HG03135 (cell line): Measurements from ENCODE around the gene EPO.
"Not testable (repeated sequence)": the region's sequence is repeated elsewhere in the genome, so short reads cannot be mapped to it uniquely, and the experiment has no call there.

Experiments used
- ATAC-seq: cut with Tn5 transposase; IDR thresholded peaks from one replicate; pipeline ENCODE4 v1.9.1; 2021; ENCODE audit warnings: mild to moderate bottlenecking, moderate library complexity; ENCODE audit not compliant: unreplicated experiment

EPO gene

GRCh38 chr7:100701089-100701488 lies 19.2 kb upstream of the EPO start:
- not testable (repeated sequence) for ATAC-seq

GRCh38 chr7:100705320-100705752 lies 14.9 kb upstream of the EPO start:
- peak; percentile 48 for ATAC-seq

GRCh38 chr7:100705753-100706671 lies 14.3 kb upstream of the EPO start, which contains the start of gene POP7:
Gene POP7 (plus strand): TSS chr7:100706121. CDS start chr7:100706831, 710 bp downstream.
- ATAC-seq, result peak; percentile 84

GRCh38 chr7:100706672-100707311 lies 13.5 kb upstream of the EPO start:
- no peak for ATAC-seq

GRCh38 chr7:100708395-100708794 lies 11.9 kb upstream of the EPO start:
- no peak for ATAC-seq

GRCh38 chr7:100710452-100710851 lies 9.8 kb upstream of the EPO start:
- no peak for ATAC-seq

- ATAC-seq, result no peak
These were observed 8.9 kb upstream of the EPO start for GRCh38 chr7:100711369-100711768.

- no peak for ATAC-seq
These were observed 5.5 kb upstream of the EPO start for GRCh38 chr7:100714725-100715124.

GRCh38 chr7:100717073-100717472 lies 3.2 kb upstream of the EPO start:
- not testable (repeated sequence) for ATAC-seq

GRCh38 chr7:100719523-100720278 lies 567 bp upstream of the EPO start:
- no peak for ATAC-seq

GRCh38 chr7:100720671-100721504 lies 620 bp downstream of the EPO start:
- ATAC-seq, result no peak

GRCh38 chr7:100721505-100721812 lies 1.2 kb downstream of the EPO start:
- ATAC-seq, result no peak

- no peak for ATAC-seq
These were observed 2.4 kb downstream of the EPO start for GRCh38 chr7:100722480-100723212.

- no peak for ATAC-seq
These were observed 3.5 kb downstream of the EPO start for GRCh38 chr7:100723732-100724275.

- not testable (repeated sequence) for ATAC-seq
These were observed 4.1 kb downstream of the EPO start for GRCh38 chr7:100724364-100724763.

GRCh38 chr7:100726996-100727761 lies 6.9 kb downstream of the EPO start:
- ATAC-seq, result no peak

GRCh38 chr7:100728196-100728595 lies 7.9 kb downstream of the EPO start:
- ATAC-seq, result no peak

GRCh38 chr7:100730136-100730800 lies 10.0 kb downstream of the EPO start:
- ATAC-seq, result no peak
